Nephron progenitor cell (in vitro differentiated cells): ENCODE measurements around the gene CSF3R.

Source experiments
- DNase-seq: peaks from one replicate; pipeline ENCODE4 v3.0.0; 2021
- H3K27ac Mint-ChIP-seq: 2 replicates; pipeline ENCODE4 v1.8.0; 2021; ENCODE audit warnings: mild to moderate bottlenecking, moderate library complexity, mixed read lengths
- H3K27me3 Mint-ChIP-seq: 2 replicates; pipeline ENCODE4 v1.8.0; 2021; ENCODE audit warnings: mild to moderate bottlenecking, low read depth, mixed read lengths; ENCODE audit not compliant: poor library complexity
- H3K36me3 Mint-ChIP-seq: 2 replicates; pipeline ENCODE4 v1.8.0; 2021; ENCODE audit warnings: low read depth, mixed read lengths
- H3K4me1 Mint-ChIP-seq: 2 replicates; pipeline ENCODE4 v1.8.0; 2021; ENCODE audit warnings: mixed read lengths
- H3K4me3 Mint-ChIP-seq: 2 replicates; pipeline ENCODE4 v1.8.0; 2021; ENCODE audit warnings: mild to moderate bottlenecking, moderate library complexity, mixed read lengths
- H3K9me3 Mint-ChIP-seq: 2 replicates; pipeline ENCODE4 v1.8.0; 2021; ENCODE audit warnings: mild to moderate bottlenecking, moderate library complexity, mixed read lengths
- TF ChIP-seq, protein P1 (sequence below): fragments of 200-600 bp; sonication (generic); IDR thresholded peaks from 2 replicates; pipeline ENCODE4 v1.5.0; 2021; ENCODE audit warnings: antibody characterized with exemption

The CSF3R gene

DNA sequence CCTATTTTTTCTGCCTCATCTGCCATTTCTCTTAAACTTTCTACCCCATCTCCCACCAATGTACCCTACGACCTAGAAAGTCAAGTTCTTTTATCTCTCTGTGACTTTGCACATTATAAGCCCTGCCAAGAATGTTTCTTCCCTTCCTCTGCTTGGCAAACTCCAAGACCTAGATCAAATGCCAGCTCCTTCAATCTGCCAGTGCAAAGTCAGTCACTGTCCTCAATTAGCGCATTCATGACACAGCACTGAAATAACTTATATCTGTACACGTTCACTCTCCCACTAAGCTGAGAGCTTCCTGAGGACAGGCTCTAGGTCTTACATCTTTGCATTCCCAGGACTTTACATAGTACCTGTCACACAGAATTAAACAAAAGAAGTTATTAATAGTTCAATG lies 63.6 kb downstream of the CSF3R start:
- peaks cover 35% of the 10 kb centered on the region for H3K4me1 Mint-ChIP-seq
- H3K9me3 Mint-ChIP-seq = peaks cover 6% of the 10 kb centered on the region
- TF ChIP-seq, protein P1, sequence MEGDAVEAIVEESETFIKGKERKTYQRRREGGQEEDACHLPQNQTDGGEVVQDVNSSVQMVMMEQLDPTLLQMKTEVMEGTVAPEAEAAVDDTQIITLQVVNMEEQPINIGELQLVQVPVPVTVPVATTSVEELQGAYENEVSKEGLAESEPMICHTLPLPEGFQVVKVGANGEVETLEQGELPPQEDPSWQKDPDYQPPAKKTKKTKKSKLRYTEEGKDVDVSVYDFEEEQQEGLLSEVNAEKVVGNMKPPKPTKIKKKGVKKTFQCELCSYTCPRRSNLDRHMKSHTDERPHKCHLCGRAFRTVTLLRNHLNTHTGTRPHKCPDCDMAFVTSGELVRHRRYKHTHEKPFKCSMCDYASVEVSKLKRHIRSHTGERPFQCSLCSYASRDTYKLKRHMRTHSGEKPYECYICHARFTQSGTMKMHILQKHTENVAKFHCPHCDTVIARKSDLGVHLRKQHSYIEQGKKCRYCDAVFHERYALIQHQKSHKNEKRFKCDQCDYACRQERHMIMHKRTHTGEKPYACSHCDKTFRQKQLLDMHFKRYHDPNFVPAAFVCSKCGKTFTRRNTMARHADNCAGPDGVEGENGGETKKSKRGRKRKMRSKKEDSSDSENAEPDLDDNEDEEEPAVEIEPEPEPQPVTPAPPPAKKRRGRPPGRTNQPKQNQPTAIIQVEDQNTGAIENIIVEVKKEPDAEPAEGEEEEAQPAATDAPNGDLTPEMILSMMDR = no peak
- H3K4me3 Mint-ChIP-seq = no peak overlapping the region
- peaks cover 24% of the 10 kb centered on the region for H3K36me3 Mint-ChIP-seq
- H3K27ac Mint-ChIP-seq = no peak overlapping the region
- H3K27me3 Mint-ChIP-seq = no peaks in the 10 kb centered on the region
- DNase-seq = no peak

DNA sequence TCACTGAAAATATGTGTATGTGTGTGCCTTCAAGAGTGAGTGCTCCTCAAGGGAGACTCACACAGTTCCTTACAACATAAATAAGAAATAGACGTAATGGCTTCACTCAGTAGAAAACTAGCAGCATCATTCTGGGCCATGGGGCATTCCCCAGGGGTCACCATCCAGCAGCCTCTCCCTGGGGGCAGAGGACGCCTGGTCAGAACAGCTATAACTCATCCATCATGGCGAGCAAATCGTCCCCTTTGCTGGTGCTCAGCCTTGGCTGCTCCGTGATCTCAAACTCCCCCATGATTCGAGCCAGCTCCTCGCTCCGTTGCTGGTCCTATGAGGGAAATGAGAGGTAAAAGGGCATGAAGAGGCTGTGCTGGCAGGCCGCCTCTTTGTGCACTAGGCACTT lies 64.8 kb downstream of the CSF3R start:
- DNase-seq = no peak
- Mint-ChIP-seq H3K9me3 (peaks cover 11% of the 10 kb centered on the region), H3K36me3 (peaks cover 36% of the 10 kb centered on the region), H3K4me1 (peaks cover 35% of the 10 kb centered on the region), H3K4me3 (no peak overlapping the region), H3K27me3 (no peaks in the 10 kb centered on the region), H3K27ac (peak overlapping the region; percentile 50)
- TF ChIP-seq, protein P1 = no peak
